HL-60 (cell line): ENCODE data around the gene HLA-DQB2.

Experiments
- GABPA ChIP-seq: IDR thresholded peaks from 2 replicates; pipeline ENCODE4 v1.6.1; 2012; ENCODE audit warnings: low read depth
- POLR2AphosphoS5 ChIP-seq: IDR thresholded peaks from 2 replicates; pipeline ENCODE4 v1.6.1; 2012; ENCODE audit warnings: low read depth
- SPI1 ChIP-seq: IDR thresholded peaks from 2 replicates; pipeline ENCODE4 v1.6.1; 2012; ENCODE audit warnings: low read depth, mild to moderate bottlenecking, borderline replicate concordance
- TF ChIP-seq, protein P1 (sequence below): IDR thresholded peaks from one replicate; pipeline ENCODE4 v1.5.1; 2011; ENCODE audit warnings: low read length, control low read depth, inconsistent platforms; ENCODE audit not compliant: insufficient read depth
- TF ChIP-seq, protein P2 (sequence below): IDR thresholded peaks from 2 replicates; pipeline ENCODE4 v1.6.1; 2012; ENCODE audit warnings: low read depth; ENCODE audit not compliant: insufficient replicate concordance

DNA sequence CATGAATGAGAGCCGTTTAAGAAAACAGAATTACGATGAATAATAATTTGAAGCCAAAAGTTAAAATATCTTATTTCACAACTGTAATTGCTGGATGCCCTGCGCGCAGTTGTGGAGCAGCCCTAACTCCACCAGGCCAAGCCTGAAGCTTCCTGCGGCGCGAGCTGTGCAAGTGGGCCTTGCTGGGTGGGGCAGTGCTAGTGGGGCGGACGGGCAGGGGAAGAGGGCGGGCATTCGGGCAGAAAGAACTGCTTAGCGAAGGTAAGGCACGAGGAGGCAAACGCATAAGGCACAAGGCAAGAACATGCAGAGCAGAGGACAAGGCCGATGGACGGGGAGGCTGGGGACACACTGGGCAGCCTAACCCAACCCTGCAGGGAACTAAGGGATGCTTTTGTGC, 2.3 kb downstream of the HLA-DQB2 start:
- TF ChIP-seq, protein P1, sequence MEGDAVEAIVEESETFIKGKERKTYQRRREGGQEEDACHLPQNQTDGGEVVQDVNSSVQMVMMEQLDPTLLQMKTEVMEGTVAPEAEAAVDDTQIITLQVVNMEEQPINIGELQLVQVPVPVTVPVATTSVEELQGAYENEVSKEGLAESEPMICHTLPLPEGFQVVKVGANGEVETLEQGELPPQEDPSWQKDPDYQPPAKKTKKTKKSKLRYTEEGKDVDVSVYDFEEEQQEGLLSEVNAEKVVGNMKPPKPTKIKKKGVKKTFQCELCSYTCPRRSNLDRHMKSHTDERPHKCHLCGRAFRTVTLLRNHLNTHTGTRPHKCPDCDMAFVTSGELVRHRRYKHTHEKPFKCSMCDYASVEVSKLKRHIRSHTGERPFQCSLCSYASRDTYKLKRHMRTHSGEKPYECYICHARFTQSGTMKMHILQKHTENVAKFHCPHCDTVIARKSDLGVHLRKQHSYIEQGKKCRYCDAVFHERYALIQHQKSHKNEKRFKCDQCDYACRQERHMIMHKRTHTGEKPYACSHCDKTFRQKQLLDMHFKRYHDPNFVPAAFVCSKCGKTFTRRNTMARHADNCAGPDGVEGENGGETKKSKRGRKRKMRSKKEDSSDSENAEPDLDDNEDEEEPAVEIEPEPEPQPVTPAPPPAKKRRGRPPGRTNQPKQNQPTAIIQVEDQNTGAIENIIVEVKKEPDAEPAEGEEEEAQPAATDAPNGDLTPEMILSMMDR: no peak
- TF ChIP-seq POLR2AphosphoS5: no peak
- TF ChIP-seq, protein P2, sequence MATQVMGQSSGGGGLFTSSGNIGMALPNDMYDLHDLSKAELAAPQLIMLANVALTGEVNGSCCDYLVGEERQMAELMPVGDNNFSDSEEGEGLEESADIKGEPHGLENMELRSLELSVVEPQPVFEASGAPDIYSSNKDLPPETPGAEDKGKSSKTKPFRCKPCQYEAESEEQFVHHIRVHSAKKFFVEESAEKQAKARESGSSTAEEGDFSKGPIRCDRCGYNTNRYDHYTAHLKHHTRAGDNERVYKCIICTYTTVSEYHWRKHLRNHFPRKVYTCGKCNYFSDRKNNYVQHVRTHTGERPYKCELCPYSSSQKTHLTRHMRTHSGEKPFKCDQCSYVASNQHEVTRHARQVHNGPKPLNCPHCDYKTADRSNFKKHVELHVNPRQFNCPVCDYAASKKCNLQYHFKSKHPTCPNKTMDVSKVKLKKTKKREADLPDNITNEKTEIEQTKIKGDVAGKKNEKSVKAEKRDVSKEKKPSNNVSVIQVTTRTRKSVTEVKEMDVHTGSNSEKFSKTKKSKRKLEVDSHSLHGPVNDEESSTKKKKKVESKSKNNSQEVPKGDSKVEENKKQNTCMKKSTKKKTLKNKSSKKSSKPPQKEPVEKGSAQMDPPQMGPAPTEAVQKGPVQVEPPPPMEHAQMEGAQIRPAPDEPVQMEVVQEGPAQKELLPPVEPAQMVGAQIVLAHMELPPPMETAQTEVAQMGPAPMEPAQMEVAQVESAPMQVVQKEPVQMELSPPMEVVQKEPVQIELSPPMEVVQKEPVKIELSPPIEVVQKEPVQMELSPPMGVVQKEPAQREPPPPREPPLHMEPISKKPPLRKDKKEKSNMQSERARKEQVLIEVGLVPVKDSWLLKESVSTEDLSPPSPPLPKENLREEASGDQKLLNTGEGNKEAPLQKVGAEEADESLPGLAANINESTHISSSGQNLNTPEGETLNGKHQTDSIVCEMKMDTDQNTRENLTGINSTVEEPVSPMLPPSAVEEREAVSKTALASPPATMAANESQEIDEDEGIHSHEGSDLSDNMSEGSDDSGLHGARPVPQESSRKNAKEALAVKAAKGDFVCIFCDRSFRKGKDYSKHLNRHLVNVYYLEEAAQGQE: no peak
- TF ChIP-seq SPI1: no peak
- TF ChIP-seq GABPA: no peak
